Eye (tissue), 1 donor: ENCODE measurements around the gene PKIG.
A peak's percentile ranks its signal among the peaks of the same experiment; 100 is the strongest.

ENCODE experiments used
- DNase-seq: peaks from one replicate; pipeline ENCODE4 v3.0.0-alpha.2; 2015

PKIG gene

GRCh38 chr20:44597516-44597915 is 15.1 kb downstream of the PKIG start:
- DNase-seq: no peak

GRCh38 chr20:44597930-44598329 is 15.6 kb downstream of the PKIG start:
- DNase-seq: no peak

- no peak for DNase-seq
These were observed 16.3 kb downstream of the PKIG start for GRCh38 chr20:44598423-44599305.

GRCh38 chr20:44599715-44600114 is 17.3 kb downstream of the PKIG start:
- DNase-seq: no peak

GRCh38 chr20:44600301-44600700 is 17.9 kb downstream of the PKIG start:
- DNase-seq: no peak

- no peak for DNase-seq
These were observed 18.4 kb downstream of the PKIG start for GRCh38 chr20:44600758-44601201.

- DNase-seq: peak; percentile 43
These were observed 18.9 kb downstream of the PKIG start for GRCh38 chr20:44601236-44601671.

GRCh38 chr20:44601801-44602204 is 19.4 kb downstream of the PKIG start:
- DNase-seq: peak; percentile 72

GRCh38 chr20:44603327-44603726 is 20.9 kb downstream of the PKIG start:
- DNase-seq: no peak

GRCh38 chr20:44606725-44607441 is 24.5 kb downstream of the PKIG start:
- DNase-seq: no peak

GRCh38 chr20:44609006-44609515 is 26.7 kb downstream of the PKIG start:
- peak; percentile 15 for DNase-seq

- peak; percentile 95 for DNase-seq
These were observed 27.3 kb downstream of the PKIG start for GRCh38 chr20:44609516-44610312.

- DNase-seq: no peak
These were observed 28.1 kb downstream of the PKIG start for GRCh38 chr20:44610313-44610962.

GRCh38 chr20:44613575-44613974 is 31.2 kb downstream of the PKIG start:
- DNase-seq: no peak

GRCh38 chr20:44614525-44614924 is 32.1 kb downstream of the PKIG start:
- DNase-seq: no peak

- DNase-seq: no peak
These were observed 32.9 kb downstream of the PKIG start for GRCh38 chr20:44615169-44615791.

- no peak for DNase-seq
These were observed 33.7 kb downstream of the PKIG start for GRCh38 chr20:44615876-44616603.

- no peak for DNase-seq
These were observed 34.2 kb downstream of the PKIG start for GRCh38 chr20:44616604-44616964.

GRCh38 chr20:44618318-44618731 is 35.9 kb downstream of the PKIG start:
- no peak for DNase-seq

- no peak for DNase-seq
These were observed 36.9 kb downstream of the PKIG start for GRCh38 chr20:44619294-44619693.

GRCh38 chr20:44620030-44620429 is 37.7 kb downstream of the PKIG start:
- DNase-seq: no peak
